ENCODE measurements around the gene ASAP2.

ASAP2 gene

GRCh38 chr2:9285921-9286320 lies 79.3 kb downstream of the ASAP2 start:
- Histone ChIP-seq H3K27ac (replicated peaks) (no peak overlapping the region), H3K27me3 (ENCODE audit: insufficient read depth, poor library complexity, severe bottlenecking) (peaks cover 2% of the 10 kb centered on the region), H3K4me3 (replicated peaks; ENCODE audit: insufficient read depth, low read length) (no peak overlapping the region)
- no peak for DNase-seq (ENCODE audit: low read depth in 1 of 2, low spot score in 1 of 2)
- TF ChIP-seq SPI1 (IDR thresholded peaks at IDR 0.05; ENCODE audit: borderline replicate concordance, low read depth), result no peak
- no peak for TF ChIP-seq POLR2AphosphoS5 (IDR thresholded peaks at IDR 0.05; ENCODE audit: low read depth)
- TF ChIP-seq, protein P1, sequence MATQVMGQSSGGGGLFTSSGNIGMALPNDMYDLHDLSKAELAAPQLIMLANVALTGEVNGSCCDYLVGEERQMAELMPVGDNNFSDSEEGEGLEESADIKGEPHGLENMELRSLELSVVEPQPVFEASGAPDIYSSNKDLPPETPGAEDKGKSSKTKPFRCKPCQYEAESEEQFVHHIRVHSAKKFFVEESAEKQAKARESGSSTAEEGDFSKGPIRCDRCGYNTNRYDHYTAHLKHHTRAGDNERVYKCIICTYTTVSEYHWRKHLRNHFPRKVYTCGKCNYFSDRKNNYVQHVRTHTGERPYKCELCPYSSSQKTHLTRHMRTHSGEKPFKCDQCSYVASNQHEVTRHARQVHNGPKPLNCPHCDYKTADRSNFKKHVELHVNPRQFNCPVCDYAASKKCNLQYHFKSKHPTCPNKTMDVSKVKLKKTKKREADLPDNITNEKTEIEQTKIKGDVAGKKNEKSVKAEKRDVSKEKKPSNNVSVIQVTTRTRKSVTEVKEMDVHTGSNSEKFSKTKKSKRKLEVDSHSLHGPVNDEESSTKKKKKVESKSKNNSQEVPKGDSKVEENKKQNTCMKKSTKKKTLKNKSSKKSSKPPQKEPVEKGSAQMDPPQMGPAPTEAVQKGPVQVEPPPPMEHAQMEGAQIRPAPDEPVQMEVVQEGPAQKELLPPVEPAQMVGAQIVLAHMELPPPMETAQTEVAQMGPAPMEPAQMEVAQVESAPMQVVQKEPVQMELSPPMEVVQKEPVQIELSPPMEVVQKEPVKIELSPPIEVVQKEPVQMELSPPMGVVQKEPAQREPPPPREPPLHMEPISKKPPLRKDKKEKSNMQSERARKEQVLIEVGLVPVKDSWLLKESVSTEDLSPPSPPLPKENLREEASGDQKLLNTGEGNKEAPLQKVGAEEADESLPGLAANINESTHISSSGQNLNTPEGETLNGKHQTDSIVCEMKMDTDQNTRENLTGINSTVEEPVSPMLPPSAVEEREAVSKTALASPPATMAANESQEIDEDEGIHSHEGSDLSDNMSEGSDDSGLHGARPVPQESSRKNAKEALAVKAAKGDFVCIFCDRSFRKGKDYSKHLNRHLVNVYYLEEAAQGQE (IDR thresholded peaks at IDR 0.05; ENCODE audit: insufficient replicate concordance, low read depth), result no peak
- TF ChIP-seq, protein P2, sequence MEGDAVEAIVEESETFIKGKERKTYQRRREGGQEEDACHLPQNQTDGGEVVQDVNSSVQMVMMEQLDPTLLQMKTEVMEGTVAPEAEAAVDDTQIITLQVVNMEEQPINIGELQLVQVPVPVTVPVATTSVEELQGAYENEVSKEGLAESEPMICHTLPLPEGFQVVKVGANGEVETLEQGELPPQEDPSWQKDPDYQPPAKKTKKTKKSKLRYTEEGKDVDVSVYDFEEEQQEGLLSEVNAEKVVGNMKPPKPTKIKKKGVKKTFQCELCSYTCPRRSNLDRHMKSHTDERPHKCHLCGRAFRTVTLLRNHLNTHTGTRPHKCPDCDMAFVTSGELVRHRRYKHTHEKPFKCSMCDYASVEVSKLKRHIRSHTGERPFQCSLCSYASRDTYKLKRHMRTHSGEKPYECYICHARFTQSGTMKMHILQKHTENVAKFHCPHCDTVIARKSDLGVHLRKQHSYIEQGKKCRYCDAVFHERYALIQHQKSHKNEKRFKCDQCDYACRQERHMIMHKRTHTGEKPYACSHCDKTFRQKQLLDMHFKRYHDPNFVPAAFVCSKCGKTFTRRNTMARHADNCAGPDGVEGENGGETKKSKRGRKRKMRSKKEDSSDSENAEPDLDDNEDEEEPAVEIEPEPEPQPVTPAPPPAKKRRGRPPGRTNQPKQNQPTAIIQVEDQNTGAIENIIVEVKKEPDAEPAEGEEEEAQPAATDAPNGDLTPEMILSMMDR (IDR thresholded peaks at IDR 0.05; ENCODE audit: insufficient read depth, low read length), result no peak
- no peak for TF ChIP-seq GABPA (IDR thresholded peaks at IDR 0.05; ENCODE audit: low read depth)

DNA sequence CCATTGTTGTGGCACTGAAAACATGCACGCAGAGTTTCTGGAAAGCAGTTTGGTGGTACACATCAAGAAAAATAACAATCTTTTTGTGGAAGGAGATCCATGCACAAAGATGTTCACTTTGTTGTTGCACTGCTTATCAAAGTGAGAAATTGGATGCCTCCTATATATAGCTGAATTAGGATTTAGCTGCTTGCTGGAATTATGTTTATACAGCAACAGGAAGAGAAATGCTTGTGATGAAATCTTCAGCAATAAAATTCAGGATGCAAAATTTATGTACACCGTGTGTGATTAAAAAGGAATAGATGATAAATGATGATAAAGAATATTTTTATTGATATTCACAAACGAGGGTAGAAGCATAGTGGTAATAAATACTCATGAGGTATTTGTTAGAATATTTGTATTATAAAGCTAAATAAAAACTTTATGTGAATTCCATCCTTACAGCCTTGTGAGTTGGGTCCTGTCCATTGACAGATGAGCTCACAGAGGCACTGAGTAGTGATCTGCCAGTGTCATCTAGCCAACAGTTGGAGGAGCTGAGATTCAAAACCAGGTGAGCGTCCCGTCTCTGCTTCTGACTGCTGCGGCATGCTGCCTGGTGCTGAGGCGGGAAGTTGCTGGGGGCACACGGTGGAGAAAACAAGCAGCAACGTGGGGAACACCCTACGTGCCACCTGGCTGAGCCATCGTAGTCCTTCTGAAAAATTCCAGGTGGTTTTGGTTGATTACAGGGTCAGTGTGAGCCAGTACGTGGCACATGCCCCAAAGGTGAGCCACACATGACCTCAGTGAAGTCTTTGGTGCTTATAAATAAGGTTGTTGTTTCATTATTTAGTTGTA lies 80.2 kb downstream of the ASAP2 start:
- Histone ChIP-seq H3K27ac (replicated peaks) (no peak overlapping the region), H3K4me3 (replicated peaks; ENCODE audit: insufficient read depth, low read length) (no peak overlapping the region), H3K27me3 (ENCODE audit: insufficient read depth, poor library complexity, severe bottlenecking) (peaks cover 2% of the 10 kb centered on the region)
- TF ChIP-seq, protein P2 (IDR thresholded peaks at IDR 0.05; ENCODE audit: insufficient read depth, low read length), result no peak
- TF ChIP-seq SPI1 (IDR thresholded peaks at IDR 0.05; ENCODE audit: borderline replicate concordance, low read depth), result no peak
- TF ChIP-seq GABPA (IDR thresholded peaks at IDR 0.05; ENCODE audit: low read depth), result no peak
- TF ChIP-seq POLR2AphosphoS5 (IDR thresholded peaks at IDR 0.05; ENCODE audit: low read depth), result no peak
- TF ChIP-seq, protein P1 (IDR thresholded peaks at IDR 0.05; ENCODE audit: insufficient replicate concordance, low read depth), result no peak
- DNase-seq (ENCODE audit: low read depth in 1 of 2, low spot score in 1 of 2), result no peak

DNA sequence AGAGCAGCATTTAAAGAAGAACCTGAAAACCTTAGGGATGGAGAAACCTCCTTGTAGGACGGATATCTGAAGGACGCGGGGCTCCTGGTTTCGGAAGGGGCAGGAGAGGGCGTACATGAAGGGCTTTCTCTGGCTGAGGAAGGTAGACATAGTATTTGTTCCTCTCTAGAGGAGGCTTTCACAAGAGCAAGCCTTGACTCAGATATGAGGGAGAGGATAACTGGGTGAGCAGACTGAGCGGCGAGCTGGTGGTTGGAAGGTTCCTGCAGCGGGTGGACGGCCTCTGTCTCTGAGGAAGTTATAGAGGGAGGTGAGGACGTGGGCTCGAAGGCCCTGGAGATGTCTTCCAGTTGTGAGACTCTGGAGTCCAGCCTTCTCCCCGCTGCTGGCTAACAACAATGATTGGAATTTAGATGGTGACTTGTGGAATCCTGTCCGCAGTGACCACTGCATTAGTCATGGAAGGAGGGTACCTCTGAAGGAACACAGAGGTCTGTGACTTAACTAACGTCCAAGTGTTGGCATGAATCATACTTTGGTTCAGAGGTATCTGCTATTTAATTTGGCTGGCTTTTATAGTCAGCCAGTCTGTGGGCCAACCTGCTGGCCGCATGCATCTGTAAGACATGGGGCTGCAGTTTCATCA lies 80.9 kb downstream of the ASAP2 start:
- no peak for TF ChIP-seq SPI1 (IDR thresholded peaks at IDR 0.05; ENCODE audit: borderline replicate concordance, low read depth)
- no peak for TF ChIP-seq POLR2AphosphoS5 (IDR thresholded peaks at IDR 0.05; ENCODE audit: low read depth)
- no peak for TF ChIP-seq GABPA (IDR thresholded peaks at IDR 0.05; ENCODE audit: low read depth)
- TF ChIP-seq, protein P1 (IDR thresholded peaks at IDR 0.05; ENCODE audit: insufficient replicate concordance, low read depth), result no peak
- TF ChIP-seq, protein P2 (IDR thresholded peaks at IDR 0.05; ENCODE audit: insufficient read depth, low read length), result no peak
- H3K27me3 ChIP-seq (ENCODE audit: insufficient read depth, poor library complexity, severe bottlenecking), result peaks cover 2% of the 10 kb centered on the region
- no peak overlapping the region for H3K27ac ChIP-seq (replicated peaks)
- no peak for DNase-seq (ENCODE audit: low read depth in 1 of 2, low spot score in 1 of 2)
- H3K4me3 ChIP-seq (replicated peaks; ENCODE audit: insufficient read depth, low read length), result no peak overlapping the region
